Neuronal stem cell (in vitro differentiated cells): ENCODE measurements around the gene PM20D2.

Source experiments
- DNase-seq: peaks from one replicate; pipeline ENCODE4 v3.0.0-alpha.2; 2013; ENCODE audit warnings: low spot score
- H2AFZ ChIP-seq: one replicate; pipeline ENCODE4 v1.6.1; 2013; ENCODE audit warnings: mild to moderate bottlenecking, low read length, inconsistent platforms
- H2AK5ac ChIP-seq: 2 replicates; pipeline ENCODE4 v1.6.1; 2013; ENCODE audit warnings: low read depth, mild to moderate bottlenecking, inconsistent platforms, low read length, moderate library complexity, mixed read lengths
- H2BK120ac ChIP-seq: 2 replicates; pipeline ENCODE4 v1.6.1; 2013; ENCODE audit warnings: low read depth, mild to moderate bottlenecking, inconsistent platforms, low read length, moderate library complexity, mixed read lengths
- H2BK12ac ChIP-seq: one replicate; pipeline ENCODE4 v1.6.1; 2013; ENCODE audit warnings: low read length, inconsistent platforms
- H2BK15ac ChIP-seq: 2 replicates; pipeline ENCODE4 v1.6.1; 2013; ENCODE audit warnings: mild to moderate bottlenecking, low read length, inconsistent platforms, mixed read lengths
- H2BK5ac ChIP-seq: one replicate; pipeline ENCODE4 v1.6.1; 2013; ENCODE audit warnings: inconsistent platforms, mild to moderate bottlenecking, low read length, moderate library complexity
- H3K14ac ChIP-seq: one replicate; pipeline ENCODE4 v1.6.1; 2013; ENCODE audit warnings: low read length, inconsistent platforms
- H3K18ac ChIP-seq: 2 replicates; pipeline ENCODE4 v1.6.1; 2013; ENCODE audit warnings: low read length, inconsistent platforms
- H3K23ac ChIP-seq: 2 replicates; pipeline ENCODE4 v1.6.1; 2013; ENCODE audit warnings: low read depth, mild to moderate bottlenecking, mixed read lengths, low read length, inconsistent platforms; ENCODE audit not compliant: poor library complexity
- H3K27ac ChIP-seq: replicated peaks from 3 replicates; pipeline ENCODE4 v1.5.1; 2013; ENCODE audit warnings: low read length, inconsistent platforms
- H3K27me3 ChIP-seq, 3 experiments: 2 replicates each; pipeline ENCODE4 v1.6.1; 2013; ENCODE audit warnings: low read length in 3 of 3, mild to moderate bottlenecking in 2 of 3, inconsistent platforms in 1 of 3, low read depth in 1 of 3, mixed read lengths in 1 of 3, moderate library complexity in 1 of 3; ENCODE audit not compliant: control insufficient read depth in 3 of 3, insufficient read depth in 3 of 3
- H3K36me3 ChIP-seq, 2 donors: replicated peaks in 1 of 2; 2 replicates each; pipeline ENCODE4 v1.6.1; 2013; ENCODE audit warnings: low read length in 2 of 2; ENCODE audit not compliant: control insufficient read depth in 2 of 2, insufficient read depth in 2 of 2
- H3K4ac ChIP-seq: 2 replicates; pipeline ENCODE4 v1.6.1; 2013; ENCODE audit warnings: inconsistent platforms, mild to moderate bottlenecking, low read length, moderate library complexity
- H3K4me1 ChIP-seq, 2 donors: 1 replicate in 1 of 2; 2 replicates in 1 of 2; pipeline ENCODE4 v1.6.1; 2013; ENCODE audit warnings: low read length in 2 of 2, low read depth in 1 of 2; ENCODE audit not compliant: control insufficient read depth in 2 of 2, insufficient read depth in 1 of 2
- H3K4me2 ChIP-seq: one replicate; pipeline ENCODE4 v1.6.1; 2013; ENCODE audit warnings: mild to moderate bottlenecking, low read length, inconsistent platforms; ENCODE audit not compliant: insufficient read depth, poor library complexity, severe bottlenecking
- H3K4me3 ChIP-seq, 2 donors: 2 replicates each; pipeline ENCODE4 v1.5.1; 2013; ENCODE audit warnings: low read length in 2 of 2, mild to moderate bottlenecking in 2 of 2, inconsistent platforms in 1 of 2, moderate library complexity in 1 of 2
- H3K79me1 ChIP-seq: one replicate; pipeline ENCODE4 v1.6.1; 2013; ENCODE audit warnings: low read depth, mild to moderate bottlenecking, inconsistent platforms, low read length, moderate library complexity
- H3K9ac ChIP-seq: one replicate; pipeline ENCODE4 v1.6.1; 2013; ENCODE audit warnings: mild to moderate bottlenecking, low read depth, low read length, inconsistent platforms; ENCODE audit not compliant: poor library complexity
- H3K9me3 ChIP-seq, 2 donors: replicated peaks in 1 of 2; 2 replicates each; pipeline versions ENCODE3 to v1.6.1; 2013; ENCODE audit warnings: low read length in 2 of 2, mild to moderate bottlenecking in 2 of 2, inconsistent platforms in 1 of 2, low read depth in 1 of 2, mixed read lengths in 1 of 2, moderate library complexity in 1 of 2; ENCODE audit not compliant: control insufficient read depth in 2 of 2, insufficient read depth in 1 of 2
- H4K8ac ChIP-seq: one replicate; pipeline ENCODE4 v1.6.1; 2013; ENCODE audit warnings: low read depth, mild to moderate bottlenecking, inconsistent platforms, low read length, moderate library complexity
- H4K91ac ChIP-seq: one replicate; pipeline ENCODE4 v1.6.1; 2013; ENCODE audit warnings: low read length, low read depth, mild to moderate bottlenecking, inconsistent platforms; ENCODE audit not compliant: poor library complexity
- WGBS, 2 donors: extraction: QIAGEN DNeasy Blood & Tissue Kit; methylation state at CpG; one replicate each; pipeline ENCODE4 v1.1.7; 2013; ENCODE audit warnings: missing lambda C conversion rate in 2 of 2, mixed read lengths in 1 of 2; ENCODE audit not compliant: insufficient read length in 2 of 2, insufficient replicate concordance in 1 of 2; ENCODE audit errors: extremely low coverage in 2 of 2; 5-methylcytosine and 5-hydroxymethylcytosine counted together

PM20D2 gene

GRCh38 chr6:89138173-89138572 lies 7.7 kb upstream of the PM20D2 start:
- H4K8ac ChIP-seq = no peak overlapping the region
- no peak overlapping the region for H2BK12ac ChIP-seq
- H3K9ac ChIP-seq = no peak overlapping the region
- WGBS, 2 donors = no CpG with 5 or more reads among the region's 2 CpGs
- no peak overlapping the region for H2AK5ac ChIP-seq
- H3K27ac ChIP-seq = no peak overlapping the region
- no peak overlapping the region for H2AFZ ChIP-seq
- H3K9me3 ChIP-seq = no peaks in the 10 kb centered on the region
- H3K27me3 ChIP-seq = no peaks in the 10 kb centered on the region
- DNase-seq = no peak
- H3K4ac ChIP-seq = no peak overlapping the region
- no peaks in the 10 kb centered on the region for H3K79me1 ChIP-seq
- H2BK15ac ChIP-seq = no peak overlapping the region
- no peak overlapping the region for H4K91ac ChIP-seq
- H3K4me1 ChIP-seq = no peaks in the 10 kb centered on the region
- H2BK5ac ChIP-seq = no peak overlapping the region
- H3K23ac ChIP-seq = no peak overlapping the region
- no peak overlapping the region for H3K14ac ChIP-seq
- H3K18ac ChIP-seq = no peak overlapping the region
- H2BK120ac ChIP-seq = no peak overlapping the region
- no peak overlapping the region for H3K4me2 ChIP-seq
- no peak overlapping the region for H3K4me3 ChIP-seq
- H3K36me3 ChIP-seq = no peaks in the 10 kb centered on the region

GRCh38 chr6:89139509-89140346 lies 6.1 kb upstream of the PM20D2 start:
- Histone ChIP-seq H3K36me3 (no peaks in the 10 kb centered on the region), H3K9me3 (no peaks in the 10 kb centered on the region), H3K4ac (no peak overlapping the region), H3K9ac (no peak overlapping the region), H3K18ac (no peak overlapping the region), H4K8ac (no peak overlapping the region), H2BK5ac (no peak overlapping the region), H3K4me3 (no peak overlapping the region), H3K79me1 (no peaks in the 10 kb centered on the region), H2AK5ac (no peak overlapping the region), H3K27ac (no peak overlapping the region), H3K14ac (no peak overlapping the region), H3K4me2 (no peak overlapping the region), H2BK120ac (no peak overlapping the region), H3K27me3 (no peaks in the 10 kb centered on the region), H2BK15ac (no peak overlapping the region), H2BK12ac (no peak overlapping the region), H3K23ac (no peak overlapping the region), H4K91ac (no peak overlapping the region), H3K4me1 (no peaks in the 10 kb centered on the region), H2AFZ (no peak overlapping the region)
- WGBS, 2 donors = no CpG with 5 or more reads among the region's 5 CpGs
- DNase-seq = no peak

GRCh38 chr6:89140347-89141156 lies 5.3 kb upstream of the PM20D2 start:
- H3K4me3 ChIP-seq = no peak overlapping the region
- no CpG with 5 or more reads among the region's 7 CpGs for WGBS, 2 donors
- peaks cover 0 to 2% (median 0%) of the 10 kb centered on the region in 3 experiments for H3K27me3 ChIP-seq
- no peak overlapping the region for H4K91ac ChIP-seq
- no peak overlapping the region for H3K9ac ChIP-seq
- H2AK5ac ChIP-seq = no peak overlapping the region
- H4K8ac ChIP-seq = no peak overlapping the region
- no peak for DNase-seq
- H3K18ac ChIP-seq = no peak overlapping the region
- no peak overlapping the region for H3K23ac ChIP-seq
- no peak overlapping the region for H2BK15ac ChIP-seq
- no peak overlapping the region for H2BK120ac ChIP-seq
- no peak overlapping the region for H3K4me2 ChIP-seq
- no peak overlapping the region for H2BK12ac ChIP-seq
- no peaks in the 10 kb centered on the region for H3K79me1 ChIP-seq
- H3K4me1 ChIP-seq = peaks cover 0 to under 1% of the 10 kb centered on the region in 2 donors
- no peak overlapping the region for H2AFZ ChIP-seq
- H3K36me3 ChIP-seq = no peaks in the 10 kb centered on the region
- H3K14ac ChIP-seq = no peak overlapping the region
- no peak overlapping the region for H2BK5ac ChIP-seq
- no peak overlapping the region for H3K4ac ChIP-seq
- no peak overlapping the region for H3K27ac ChIP-seq
- H3K9me3 ChIP-seq = no peaks in the 10 kb centered on the region

GRCh38 chr6:89144354-89144906 lies 1.4 kb upstream of the PM20D2 start:
- H3K23ac ChIP-seq = no peak overlapping the region
- WGBS, 2 donors = no CpG with 5 or more reads among the region's 2 CpGs

More at GRCh38 chr6:89144354-89144906, 1.4 kb upstream of the PM20D2 start:
- no peak overlapping the region for H3K4ac ChIP-seq
- H3K27ac ChIP-seq = no peak overlapping the region
- no peak overlapping the region for H3K4me2 ChIP-seq
- peaks cover 0 to 3% of the 10 kb centered on the region in 2 donors for H3K4me1 ChIP-seq
- H3K14ac ChIP-seq = no peak overlapping the region
- no peak overlapping the region for H2AK5ac ChIP-seq
- peaks cover 1% of the 10 kb centered on the region for H3K79me1 ChIP-seq
- H4K8ac ChIP-seq = no peak overlapping the region
- H3K9ac ChIP-seq = no peak overlapping the region
- no peak for DNase-seq
- H3K18ac ChIP-seq = no peak overlapping the region
- no peaks in the 10 kb centered on the region for H3K9me3 ChIP-seq
- no peaks in the 10 kb centered on the region for H3K36me3 ChIP-seq
- H2AFZ ChIP-seq = no peak overlapping the region
- no peak overlapping the region for H2BK120ac ChIP-seq
- H3K4me3 ChIP-seq = no peak overlapping the region
- no peak overlapping the region for H2BK12ac ChIP-seq
- H3K27me3 ChIP-seq = peaks cover 0 to 14% (median 0%) of the 10 kb centered on the region in 3 experiments
- H2BK5ac ChIP-seq = no peak overlapping the region
- H2BK15ac ChIP-seq = no peak overlapping the region
- H4K91ac ChIP-seq = no peak overlapping the region
